A204.1 (cell line): ENCODE results near the gene AFAP1.
"Not testable (repeated sequence)": the region's sequence is repeated elsewhere in the genome, so short reads cannot be mapped to it uniquely, and the experiment has no call there.

Experiments used
- FAIRE-seq: peaks from 2 replicates; lab custom pipeline; 2012; peaks lifted over from hg19 to GRCh38; lab: Jason Lieb, UNC

Gene AFAP1

GRCh38 chr4:7944599-7945220, 5.0 kb upstream of the AFAP1 start:
- FAIRE-seq: no peak

DNA sequence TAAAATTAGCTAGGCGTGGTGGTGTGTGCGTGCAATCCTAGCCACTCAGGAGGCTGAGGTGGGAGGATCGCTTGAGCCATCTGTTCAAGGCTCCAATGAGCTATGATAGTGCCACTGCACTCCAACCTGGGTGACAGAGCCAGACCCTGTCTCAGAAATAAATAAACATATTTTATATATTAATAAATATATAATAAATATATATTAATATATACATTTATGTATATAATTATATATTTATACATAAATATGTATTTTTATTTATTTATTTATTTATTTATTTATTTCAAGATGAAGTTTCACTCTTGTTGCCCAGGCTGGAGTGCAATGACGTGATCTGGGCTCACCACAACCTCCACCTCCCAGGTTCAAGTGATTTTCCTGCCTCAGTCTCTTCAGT, 4.0 kb upstream of the AFAP1 start:
- FAIRE-seq: not testable (repeated sequence)

DNA sequence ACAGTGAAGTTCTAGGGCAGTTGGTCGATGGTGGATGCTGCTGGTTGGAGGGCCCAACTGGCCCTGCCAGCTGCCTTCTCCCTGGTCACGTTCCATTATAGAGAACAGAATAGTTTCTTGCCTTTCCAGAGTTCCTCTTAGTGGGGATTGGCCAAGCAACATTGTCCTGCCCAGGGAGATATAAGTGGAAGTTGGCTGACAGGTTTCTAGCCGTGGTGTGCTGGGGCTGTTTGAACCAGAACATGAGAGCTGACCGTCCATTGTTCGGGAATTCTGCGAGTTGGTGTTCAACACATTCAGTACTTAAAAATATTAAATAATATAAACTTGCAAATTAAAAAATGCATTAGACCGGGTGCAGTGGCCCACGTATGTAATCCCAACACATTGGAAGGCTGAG, 3.5 kb upstream of the AFAP1 start:
- FAIRE-seq: no peak

DNA sequence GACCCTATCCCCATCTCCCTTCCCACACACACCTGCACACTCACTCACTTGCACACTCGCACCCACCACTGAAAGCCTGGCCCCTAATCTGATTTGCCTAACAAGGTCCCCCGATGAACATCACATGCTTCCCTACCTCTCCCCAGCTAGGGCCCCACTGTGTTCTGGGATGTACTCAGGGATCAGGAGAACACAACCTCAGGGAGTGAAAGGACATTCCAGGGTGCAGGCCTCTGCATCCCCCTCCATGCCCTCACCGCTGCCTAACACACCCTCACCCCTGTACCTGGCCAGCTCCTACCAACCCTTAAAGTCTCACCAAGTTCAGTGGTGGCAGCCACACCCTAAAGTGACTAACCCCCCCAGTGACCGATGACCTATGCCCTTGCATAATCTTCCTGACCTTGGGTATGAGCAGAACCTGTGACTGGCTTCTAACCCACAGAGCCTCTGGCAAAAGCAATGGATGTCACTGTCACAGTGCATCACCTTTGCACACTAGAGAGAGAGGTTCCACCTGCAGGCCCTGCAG, 2.4 kb upstream of the AFAP1 start:
- no peak for FAIRE-seq

GRCh38 chr4:7941111-7941964, 1.7 kb upstream of the AFAP1 start:
- FAIRE-seq: no peak

DNA sequence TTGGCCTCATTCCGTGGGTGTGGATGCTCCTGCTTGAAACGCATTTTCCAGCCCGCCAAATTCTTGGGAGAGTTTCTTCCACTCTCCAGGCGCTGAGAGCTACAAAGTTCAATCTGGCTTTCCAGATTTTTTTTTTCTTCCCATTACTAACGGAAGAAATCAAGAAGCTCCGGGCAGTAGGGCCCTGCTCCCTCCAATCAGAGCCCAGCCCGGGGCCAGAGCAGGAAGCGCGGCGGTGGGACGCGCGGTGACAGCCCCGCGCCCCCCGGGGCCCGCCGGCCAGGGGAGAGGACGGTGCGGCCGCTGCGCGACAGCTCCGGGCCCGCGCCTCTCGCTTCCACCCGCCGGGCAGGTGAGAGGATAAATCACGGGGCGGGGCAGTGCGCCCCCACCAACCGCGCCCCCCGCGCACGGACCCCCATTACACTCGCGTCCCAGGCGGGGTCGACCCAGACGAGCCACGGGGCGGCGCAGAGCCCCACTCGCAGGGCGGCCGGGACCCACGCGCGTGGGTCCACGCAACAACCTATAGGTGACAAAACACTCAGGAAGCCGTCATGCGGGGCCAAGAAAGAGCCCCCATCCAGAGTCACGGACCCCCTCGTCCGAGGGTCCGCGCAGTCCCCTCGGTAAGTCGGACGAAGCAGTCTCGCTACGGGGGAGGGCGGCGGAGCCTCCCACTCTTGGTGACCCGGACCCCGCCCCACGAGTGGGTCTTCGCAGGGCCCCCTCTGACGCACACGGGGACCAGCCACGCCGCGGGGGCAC, 868 bp downstream of the AFAP1 start:
- no peak for FAIRE-seq

DNA sequence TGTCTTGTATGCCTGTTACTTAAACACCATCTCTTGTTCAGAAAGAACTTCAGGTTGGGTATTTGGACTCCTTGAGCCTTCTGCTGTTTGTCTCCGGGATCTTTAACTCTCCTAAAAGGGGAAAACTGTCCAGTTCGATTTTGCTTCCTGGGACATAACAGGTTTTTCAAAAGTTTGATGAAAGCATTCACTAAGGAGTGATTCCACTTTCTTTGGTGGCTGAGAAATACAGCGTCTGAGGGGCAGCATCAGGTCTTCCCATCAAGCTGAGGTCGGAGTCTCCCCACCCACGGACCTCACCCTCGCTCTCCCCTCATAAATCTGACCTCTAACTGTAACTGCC, 1.4 kb downstream of the AFAP1 start:
- no peak for FAIRE-seq

DNA sequence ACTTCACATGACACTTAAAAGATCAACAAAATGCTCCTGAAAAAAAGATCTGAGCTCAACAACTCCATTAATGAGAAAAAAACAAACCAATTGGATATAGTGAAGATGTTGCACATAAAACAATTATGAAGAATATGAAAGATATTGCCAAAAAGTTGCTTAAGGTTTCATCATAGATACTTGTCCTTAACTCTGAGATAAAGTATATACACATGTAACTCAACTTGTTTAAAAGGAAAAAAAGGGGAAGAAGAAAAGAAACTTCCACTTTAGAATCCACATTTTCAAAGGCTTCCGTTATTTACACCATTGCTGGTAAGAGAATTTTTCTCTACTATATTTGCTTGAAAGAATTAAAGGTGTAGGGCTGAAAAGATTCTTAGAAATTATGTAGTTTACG, 2.7 kb downstream of the AFAP1 start:
- FAIRE-seq: no peak

DNA sequence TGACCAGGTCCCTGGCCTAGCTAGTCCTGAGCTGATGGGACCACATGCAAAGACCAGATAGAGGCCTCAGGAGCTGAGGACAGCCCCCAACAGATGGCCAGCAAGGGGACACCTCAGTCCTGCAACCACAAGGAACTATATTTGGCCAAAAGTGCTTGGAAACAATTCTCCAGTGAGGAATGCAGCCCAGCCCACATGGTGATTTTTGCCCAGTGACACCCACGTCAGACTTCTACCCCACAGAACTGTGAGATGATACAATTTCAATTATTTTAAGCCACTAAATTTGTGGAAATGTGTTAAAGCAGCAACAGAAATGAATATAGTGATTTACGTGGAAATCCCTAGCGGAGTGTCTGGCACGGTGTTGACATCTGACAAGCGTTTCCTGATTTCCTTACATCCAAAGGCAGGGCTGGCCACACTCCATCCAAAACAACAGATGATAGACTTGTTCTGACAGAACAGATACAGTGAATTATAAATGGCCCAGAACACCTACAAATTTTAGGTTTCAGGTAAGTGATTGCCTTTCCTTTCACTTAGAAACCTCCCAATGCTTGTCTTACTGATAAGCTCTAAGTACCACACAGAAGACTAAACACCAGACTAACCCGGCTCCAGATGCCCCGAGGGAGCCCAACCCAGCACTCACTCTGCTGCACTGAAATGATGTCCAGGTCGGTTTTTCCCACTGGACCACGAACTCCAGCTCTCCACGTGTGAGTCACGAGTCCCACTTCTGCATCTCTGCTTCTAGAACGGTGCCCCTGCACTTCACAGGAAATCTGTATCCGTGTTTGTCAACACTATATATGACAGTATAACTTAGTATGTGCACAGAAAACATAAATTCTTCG, 5.8 kb downstream of the AFAP1 start:
- FAIRE-seq: no peak

DNA sequence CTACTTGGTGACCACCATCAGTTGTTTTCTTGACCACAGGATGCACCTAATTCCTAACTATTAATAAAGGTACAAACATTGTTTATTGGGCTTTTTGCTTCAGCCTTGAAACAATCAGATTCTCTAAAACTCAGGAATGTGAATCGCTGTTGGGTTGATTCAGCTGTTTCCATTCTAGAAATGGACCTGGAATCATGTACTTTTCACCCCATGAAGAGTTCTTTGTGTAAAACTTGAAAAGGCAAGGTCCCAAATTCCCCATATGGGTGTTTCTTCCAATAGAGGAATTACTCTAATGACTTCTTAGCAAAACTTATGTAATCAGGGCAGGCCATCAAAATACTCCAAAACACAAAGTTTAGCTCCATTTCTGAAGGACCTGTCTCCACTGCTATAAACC, 7.4 kb downstream of the AFAP1 start:
- no peak for FAIRE-seq

DNA sequence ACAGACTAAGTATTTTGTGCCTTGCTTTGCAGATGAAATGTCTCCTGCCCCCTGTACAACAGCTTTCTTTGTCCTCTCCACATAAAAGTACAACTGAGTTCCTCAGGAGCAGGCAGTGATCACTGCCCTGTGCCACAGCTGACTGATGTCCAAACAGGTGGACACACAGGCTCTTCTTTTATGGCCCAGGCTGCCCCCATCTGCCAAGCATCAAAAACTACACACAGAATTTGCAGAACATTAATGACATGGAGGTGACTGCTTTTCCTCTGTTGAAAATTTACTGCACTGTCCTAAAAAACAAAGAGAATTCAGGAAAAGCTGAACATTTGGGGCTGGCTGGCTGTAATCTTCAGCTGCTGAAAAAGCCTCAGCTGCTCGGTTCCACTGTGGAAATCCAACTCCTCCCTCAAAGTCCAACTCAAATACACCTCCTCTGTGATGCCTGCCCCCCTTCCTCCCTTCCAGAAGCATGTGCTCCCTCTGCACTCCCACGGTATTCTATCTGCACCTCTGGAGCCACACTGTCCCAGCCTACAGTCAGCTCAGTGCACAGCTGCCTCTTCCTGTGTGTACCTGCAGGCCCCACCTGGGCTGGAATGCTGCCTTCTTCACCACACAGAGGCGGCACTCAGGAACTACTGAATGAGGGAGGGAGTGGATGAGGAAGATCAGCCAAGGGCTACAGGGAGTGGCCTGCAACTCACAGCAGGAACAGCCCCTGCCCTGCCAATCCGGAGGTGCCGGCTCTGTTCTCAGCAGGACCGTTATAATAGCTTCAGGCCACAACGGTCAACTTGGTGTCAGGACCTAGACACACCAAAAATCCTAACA, 10.3 kb downstream of the AFAP1 start:
- FAIRE-seq: no peak

DNA sequence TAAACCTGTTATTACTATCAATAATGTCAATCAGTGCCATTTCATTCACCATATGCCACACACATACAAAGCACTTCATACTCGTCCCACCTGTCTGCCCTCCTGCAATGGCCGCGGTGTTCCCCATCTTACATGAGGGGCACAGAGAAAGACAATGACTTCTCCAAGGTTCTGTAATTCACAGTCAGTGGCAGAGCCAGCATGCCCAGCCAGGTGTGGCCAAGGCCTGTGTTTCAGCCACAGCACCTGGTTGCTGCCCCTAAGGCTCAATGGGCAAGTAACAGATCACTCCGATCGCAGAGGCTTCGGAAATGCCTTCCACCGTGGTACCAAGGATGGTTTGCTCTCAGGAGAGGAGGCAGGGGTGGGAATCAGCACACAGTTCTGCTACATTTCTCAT, 10.9 kb downstream of the AFAP1 start:
- no peak for FAIRE-seq

DNA sequence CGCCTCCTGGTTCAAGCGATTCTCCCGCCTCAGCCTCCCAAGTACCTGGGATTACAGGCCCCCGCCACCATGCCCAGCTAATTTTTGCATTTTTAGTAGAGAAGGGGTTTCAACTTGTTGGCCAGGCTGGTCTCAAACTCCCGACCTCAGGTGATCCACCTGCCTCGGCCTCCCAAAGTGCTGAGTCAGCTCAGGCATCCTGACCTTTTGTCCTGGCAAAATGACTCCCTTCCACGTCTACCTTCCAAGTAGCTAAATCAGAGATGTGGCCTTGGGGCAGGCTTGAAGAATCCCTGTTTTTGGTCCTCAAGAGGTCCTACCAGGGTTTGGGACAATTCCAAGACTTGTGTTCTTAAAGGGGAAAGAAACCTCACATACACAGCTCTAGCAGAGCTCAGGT, 12.8 kb downstream of the AFAP1 start:
- no peak for FAIRE-seq

DNA sequence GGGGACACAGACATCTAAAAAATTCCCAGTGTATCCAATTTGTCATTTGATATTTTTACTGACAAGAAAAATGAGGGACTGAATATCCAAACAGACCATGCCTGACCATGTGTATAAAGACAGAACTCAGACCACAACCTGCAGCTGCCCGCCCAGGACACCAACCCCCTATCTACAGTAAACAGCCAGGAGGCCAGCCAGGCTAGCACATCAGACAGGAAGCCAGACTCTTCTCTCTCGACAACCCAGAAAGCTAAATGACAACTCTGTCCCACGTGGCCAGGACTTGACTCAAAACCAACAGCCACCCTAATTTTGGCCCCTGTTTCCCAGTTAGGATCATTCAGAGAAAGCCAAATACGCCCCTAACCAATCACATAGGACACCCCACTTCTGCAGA, 15.1 kb downstream of the AFAP1 start:
- FAIRE-seq: no peak

- FAIRE-seq: no peak
Measured at GRCh38 chr4:7924163-7924562, 15.5 kb downstream of the AFAP1 start.

DNA sequence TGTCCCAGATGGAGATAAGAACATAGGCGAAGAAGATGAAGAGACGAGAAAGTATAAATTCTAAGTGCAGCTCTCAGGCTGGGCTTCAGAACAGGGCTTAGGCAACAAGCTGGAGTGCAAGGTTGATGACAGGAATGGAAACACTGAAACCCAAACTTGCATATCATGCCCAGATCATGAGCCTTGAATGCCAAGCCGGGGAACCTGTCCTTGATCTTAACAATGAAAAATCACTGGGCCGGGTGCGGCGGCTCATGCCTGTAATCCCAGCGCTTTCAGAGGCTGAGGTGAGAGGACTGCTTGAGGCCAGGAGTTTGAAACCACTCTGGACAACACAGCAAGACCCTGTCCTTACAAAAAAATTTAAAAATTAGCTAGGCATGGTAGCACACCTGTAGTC, 17.2 kb downstream of the AFAP1 start:
- FAIRE-seq: no peak

DNA sequence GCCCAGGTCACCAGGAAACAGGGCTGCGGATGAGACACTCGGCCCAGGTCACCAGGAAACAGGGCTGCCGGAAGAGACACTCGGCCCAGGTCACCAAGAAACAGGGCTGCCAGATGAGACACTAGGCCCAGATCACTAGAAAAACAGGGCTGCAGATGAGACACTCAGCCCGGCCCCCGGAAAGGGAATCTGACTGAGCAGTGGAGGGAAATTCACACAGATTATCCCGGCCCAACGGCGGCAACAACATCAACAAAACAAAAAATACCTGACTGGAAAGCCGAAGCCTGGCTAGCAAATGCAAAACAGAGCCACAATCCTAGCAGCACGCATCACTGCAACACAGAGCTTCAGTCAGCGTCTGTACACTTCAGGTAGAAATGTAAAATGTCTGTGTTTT, 20.7 kb downstream of the AFAP1 start:
- FAIRE-seq: no peak

GRCh38 chr4:7918187-7918586, 21.5 kb downstream of the AFAP1 start:
- FAIRE-seq: not testable (repeated sequence)

DNA sequence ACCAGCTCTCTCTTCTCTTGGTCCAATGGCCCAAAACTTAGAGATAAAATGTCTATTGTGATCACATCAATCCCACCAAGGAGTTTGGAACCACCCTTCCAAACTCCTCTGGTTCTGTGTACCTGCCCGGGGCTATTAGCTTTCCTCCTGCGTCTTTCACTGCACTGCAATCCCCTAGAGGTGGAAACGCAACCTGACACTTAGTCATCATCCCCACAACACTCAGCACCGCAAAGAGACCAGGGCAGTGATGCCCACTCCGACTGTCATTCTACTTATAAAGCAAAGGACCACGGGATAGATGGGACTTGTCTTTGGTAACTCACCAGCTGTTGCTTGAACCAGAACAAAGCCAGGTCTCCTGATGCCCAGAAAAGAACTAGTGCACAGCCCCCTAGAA, 22.0 kb downstream of the AFAP1 start:
- no peak for FAIRE-seq

GRCh38 chr4:7915875-7916242, 23.8 kb downstream of the AFAP1 start:
- FAIRE-seq: no peak

GRCh38 chr4:7912826-7913225, 26.8 kb downstream of the AFAP1 start:
- FAIRE-seq: no peak
